Measurements from ENCODE around the gene PRR29.

GRCh38 chr17:63954402-63955063 is 43.6 kb upstream of the PRR29 start:
- TF ChIP-seq, protein P1, sequence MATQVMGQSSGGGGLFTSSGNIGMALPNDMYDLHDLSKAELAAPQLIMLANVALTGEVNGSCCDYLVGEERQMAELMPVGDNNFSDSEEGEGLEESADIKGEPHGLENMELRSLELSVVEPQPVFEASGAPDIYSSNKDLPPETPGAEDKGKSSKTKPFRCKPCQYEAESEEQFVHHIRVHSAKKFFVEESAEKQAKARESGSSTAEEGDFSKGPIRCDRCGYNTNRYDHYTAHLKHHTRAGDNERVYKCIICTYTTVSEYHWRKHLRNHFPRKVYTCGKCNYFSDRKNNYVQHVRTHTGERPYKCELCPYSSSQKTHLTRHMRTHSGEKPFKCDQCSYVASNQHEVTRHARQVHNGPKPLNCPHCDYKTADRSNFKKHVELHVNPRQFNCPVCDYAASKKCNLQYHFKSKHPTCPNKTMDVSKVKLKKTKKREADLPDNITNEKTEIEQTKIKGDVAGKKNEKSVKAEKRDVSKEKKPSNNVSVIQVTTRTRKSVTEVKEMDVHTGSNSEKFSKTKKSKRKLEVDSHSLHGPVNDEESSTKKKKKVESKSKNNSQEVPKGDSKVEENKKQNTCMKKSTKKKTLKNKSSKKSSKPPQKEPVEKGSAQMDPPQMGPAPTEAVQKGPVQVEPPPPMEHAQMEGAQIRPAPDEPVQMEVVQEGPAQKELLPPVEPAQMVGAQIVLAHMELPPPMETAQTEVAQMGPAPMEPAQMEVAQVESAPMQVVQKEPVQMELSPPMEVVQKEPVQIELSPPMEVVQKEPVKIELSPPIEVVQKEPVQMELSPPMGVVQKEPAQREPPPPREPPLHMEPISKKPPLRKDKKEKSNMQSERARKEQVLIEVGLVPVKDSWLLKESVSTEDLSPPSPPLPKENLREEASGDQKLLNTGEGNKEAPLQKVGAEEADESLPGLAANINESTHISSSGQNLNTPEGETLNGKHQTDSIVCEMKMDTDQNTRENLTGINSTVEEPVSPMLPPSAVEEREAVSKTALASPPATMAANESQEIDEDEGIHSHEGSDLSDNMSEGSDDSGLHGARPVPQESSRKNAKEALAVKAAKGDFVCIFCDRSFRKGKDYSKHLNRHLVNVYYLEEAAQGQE (IDR thresholded peaks at IDR 0.05; ENCODE audit: insufficient read depth in 1 of 2, low read depth in 2 of 2, low read length in 2 of 2), result no peak
- no peak for TF ChIP-seq POLR2AphosphoS5 (IDR thresholded peaks at IDR 0.05; ENCODE audit: low read depth, low read length)
- TF ChIP-seq TAF1 (IDR thresholded peaks at IDR 0.05; ENCODE audit: borderline replicate concordance, insufficient read depth, low read length), result no peak
- no peak for TF ChIP-seq SIN3A (IDR thresholded peaks at IDR 0.05; ENCODE audit: borderline replicate concordance, insufficient read depth, low read length)
- no peak for TF ChIP-seq FOXP2 (optimal IDR thresholded peaks at IDR 0.05; ENCODE audit: borderline replicate concordance, extremely low read depth, extremely low read length, insufficient read depth)

Measured in PFSK-1 (cell line).